SH-SY5Y (cell line): ENCODE data around the gene GNLY.

Experiments
- GATA2 ChIP-seq: IDR thresholded peaks from 2 replicates; pipeline ENCODE4 v1.6.1; 2011; ENCODE audit warnings: mild to moderate bottlenecking, low read depth, low read length
- GATA3 ChIP-seq: IDR thresholded peaks from 2 replicates; pipeline ENCODE4 v1.6.1; 2011; ENCODE audit warnings: low read depth, mild to moderate bottlenecking, low read length, moderate library complexity

GNLY gene

DNA sequence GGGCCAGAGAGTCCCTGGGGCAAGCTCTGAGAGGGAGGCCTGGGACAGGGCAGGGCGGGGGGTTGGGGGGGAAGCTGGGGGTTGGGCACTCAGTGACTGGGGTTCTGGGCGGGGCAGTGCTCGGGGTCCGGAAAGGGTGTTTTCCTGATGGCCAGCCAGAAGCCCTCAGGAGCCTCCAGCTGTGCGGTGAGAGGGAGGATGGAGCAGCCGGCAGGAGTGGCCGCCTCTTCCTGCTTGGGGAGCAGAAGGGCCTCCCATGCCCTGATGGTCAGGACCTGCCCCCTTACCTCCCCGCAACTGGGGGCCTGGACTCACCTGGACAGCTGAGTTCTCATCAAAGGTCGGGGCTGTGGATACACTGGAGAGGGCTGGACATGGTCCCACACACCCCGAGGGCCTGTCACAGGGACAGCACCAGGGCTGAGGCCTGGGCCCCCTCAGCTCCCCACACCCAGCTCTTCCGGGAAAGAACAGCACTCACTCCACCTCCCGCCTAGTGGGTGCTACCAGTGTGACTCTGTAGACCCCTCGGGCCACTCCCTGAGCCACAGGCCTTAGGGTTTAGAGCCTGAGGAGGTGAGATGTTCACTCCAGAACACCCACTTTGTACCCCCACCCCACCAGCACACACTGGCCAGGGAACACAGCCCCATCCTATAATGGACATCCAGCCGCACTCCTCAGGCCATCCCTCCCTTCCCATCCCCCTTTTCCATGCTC, 32.9 kb upstream of the GNLY start:
- TF ChIP-seq GATA3 (no peak), GATA2 (no peak)

DNA sequence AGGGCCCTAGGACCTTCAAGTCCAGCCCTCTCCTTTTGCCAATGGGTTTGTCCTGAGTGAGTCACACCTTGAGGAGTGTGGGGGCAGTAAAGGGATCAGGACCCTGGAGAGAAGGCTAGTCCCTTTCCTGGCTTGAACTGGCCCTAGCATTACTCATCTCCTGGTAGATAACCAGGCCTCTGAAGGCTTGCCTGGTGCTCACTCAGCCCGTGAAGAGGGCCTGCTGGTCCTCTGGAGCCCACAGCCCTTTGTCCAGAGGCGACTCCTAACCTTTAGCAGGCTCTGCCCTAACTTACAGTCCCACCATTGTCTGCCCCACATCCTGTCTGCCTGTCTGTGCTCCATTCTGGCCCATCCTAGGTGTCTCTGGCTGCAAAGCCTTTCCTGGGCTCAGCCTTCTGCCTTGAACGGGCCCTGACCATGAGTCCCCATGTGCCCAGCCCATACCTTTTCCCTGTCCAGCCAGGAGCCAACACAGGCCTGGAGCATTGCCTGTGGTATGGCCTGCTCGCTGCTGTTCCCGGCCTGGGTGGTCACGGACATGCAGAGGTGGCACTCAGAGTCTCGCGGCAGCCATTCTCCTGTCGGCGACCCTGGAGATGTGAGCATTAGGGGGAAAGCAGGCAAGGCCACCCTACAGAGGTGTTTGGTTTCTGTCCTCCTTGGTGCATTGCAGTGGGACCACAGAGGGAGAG, 31.1 kb upstream of the GNLY start:
- TF ChIP-seq GATA3 (no peak), GATA2 (no peak)

DNA sequence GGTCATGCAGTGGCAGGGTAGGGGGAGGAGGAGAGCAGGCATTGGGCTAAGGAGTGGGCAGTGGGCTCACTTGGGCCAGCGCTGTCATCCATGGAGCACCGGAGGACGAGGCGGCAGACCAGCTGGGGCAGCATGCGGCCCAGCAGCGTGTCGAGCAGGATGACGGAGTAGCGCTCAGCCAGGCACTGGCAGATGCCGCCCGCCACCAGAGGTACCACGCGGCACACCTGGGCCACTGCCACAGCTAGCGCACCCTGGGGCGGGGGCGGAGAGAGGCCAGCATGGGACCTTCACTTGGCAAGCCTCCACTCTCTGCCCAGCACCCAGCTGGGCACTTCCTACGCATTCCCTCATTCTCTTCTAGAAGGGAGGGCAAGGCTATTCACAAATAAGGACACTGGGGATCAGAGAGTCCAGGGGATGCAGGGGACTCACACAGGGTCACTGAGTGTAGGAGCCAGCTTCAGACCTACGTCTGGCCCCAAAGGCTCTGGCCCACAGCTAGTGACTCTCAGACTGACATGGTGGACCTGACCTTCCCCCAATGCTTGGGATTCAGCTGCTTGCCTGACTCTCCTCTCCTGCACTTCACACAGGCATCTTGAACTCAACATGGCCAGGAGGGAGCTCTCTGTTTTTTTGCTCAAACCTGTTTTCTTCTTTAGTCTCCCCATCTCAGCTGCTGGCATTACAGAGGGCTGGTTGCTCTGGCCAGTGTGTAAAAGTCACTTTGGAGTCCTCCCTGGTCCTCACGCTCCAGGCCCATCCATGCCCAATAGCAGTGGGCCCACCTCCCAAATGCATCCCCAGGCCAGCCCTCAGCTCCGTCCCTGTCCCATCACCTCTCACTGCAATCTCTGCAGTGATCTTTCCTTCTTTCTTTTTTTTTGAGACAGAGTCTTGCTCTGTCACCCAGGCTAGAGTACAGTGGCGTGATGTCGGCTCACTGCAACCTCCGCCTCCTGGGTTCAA, 30.3 kb upstream of the GNLY start:
- no peak for TF ChIP-seq GATA2
- no peak for TF ChIP-seq GATA3

DNA sequence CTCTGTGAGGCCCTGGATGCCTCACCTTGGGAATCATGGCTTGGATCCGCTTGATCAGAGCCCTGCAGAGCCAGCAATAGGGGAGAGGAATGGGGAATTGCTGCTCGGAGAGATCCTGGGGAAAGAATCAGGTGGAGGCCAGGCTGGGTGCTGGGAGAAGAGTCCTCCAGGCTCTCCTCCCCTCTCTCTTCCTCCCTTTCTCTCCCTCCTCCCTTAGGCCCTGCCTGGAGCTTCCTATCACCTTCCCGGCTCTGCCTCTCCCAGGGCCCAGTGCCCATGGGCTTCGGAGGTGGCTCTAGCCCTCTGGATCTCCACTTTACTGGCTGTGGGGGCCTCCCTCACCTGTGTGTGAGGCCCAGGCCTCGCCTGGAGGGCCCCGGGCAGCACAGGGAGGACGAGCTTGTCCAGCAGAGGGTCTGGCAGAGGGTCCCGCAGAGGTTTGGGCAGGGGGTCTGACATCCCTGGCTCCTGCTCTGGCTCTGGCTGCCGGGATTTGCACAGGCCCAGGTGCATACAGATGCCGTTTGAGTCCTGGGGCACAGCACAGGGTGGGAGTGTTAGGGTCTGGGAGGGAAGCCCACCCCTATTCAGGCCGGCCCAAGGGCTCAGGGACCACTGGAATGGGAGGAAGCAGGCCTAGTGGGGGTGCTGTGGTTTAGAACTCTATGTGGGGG, 28.8 kb upstream of the GNLY start:
- TF ChIP-seq GATA3 = no peak

DNA sequence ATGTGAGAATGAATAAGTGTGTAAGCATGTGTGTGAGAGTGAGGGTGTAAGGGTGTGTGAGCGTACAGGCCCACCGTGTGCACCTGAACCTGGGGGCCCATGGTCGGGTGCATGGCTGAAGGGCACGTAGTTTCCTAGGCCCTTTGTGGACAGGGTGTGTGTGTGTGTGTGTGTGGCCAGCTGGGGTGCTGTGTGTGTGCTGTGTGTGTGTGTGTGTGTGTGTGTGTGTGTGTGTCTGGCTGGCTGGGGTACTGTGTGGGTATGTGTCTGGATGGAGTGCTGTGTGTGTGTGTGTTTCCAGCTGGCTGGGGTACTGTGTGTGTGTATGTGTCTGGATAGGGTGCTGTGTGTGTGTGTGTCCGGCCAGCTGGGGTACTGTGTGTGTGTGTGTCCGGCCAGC, 28.1 kb upstream of the GNLY start:
- TF ChIP-seq GATA2 (no peak), GATA3 (no peak)

DNA sequence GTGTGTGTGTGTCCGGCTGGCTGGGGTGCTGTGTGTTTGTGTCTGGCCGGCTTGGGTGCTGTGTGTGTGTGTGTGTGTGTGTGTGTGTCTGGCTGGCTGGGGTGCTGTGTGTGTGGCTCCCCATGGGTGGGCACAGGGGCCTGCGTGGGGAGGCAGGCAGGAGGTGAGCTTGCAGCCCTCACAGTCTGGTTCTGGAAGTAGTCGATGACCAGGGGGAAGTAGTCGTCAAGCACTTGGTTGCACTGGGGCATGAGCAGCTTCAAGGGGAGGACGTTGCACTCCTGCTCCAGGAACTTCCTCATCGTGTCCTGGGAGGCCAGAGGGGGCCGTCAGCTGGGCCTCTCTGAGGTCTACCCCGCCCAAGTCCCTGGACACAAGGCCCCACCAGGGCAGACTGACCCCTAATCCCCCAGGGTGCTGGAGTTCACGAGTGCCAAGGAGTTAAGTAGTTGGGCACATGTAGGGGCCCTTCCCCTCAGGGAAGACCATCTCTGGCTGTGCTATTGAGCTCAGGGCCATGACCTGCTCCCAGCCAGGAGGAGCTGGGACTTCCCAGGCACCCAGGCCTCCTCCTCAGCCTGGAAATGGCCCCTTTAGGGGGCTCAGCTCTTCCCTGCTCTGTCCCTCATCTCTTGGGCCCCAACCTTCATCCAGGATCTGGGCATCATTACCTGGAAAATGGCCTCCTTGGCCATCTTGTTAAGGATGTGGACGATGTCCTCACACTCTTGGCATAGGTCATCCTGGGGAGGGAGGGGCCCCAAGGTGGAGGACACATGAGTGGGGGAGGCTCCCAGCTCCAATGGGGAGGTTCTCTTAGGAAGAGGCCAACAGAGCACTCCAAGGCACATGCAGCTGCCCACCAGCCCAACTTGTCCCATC, 27.5 kb upstream of the GNLY start:
- TF ChIP-seq GATA3 (no peak), GATA2 (no peak)

DNA sequence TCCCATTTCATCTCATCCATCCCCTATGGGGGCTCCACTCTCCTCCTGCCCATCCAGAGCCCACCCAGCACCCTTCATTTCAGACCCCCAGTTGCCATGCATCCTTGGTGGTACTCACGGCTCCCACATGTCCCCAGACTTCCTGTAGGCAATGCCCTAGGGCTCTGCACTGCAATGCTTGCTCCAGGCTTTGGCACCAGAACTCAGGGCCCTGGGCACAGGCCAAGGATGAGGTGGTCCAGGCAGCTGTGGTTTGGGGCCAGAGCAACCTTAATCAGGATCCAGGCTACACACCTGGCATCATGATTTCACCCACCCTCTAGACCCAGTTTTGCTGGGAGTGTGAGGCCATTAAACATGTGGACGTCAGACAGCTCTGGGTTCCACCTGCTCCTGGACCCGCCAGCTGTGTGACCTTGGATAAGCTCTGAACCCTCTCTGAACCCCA, 26.6 kb upstream of the GNLY start:
- TF ChIP-seq GATA3 = no peak
- TF ChIP-seq GATA2 = no peak

DNA sequence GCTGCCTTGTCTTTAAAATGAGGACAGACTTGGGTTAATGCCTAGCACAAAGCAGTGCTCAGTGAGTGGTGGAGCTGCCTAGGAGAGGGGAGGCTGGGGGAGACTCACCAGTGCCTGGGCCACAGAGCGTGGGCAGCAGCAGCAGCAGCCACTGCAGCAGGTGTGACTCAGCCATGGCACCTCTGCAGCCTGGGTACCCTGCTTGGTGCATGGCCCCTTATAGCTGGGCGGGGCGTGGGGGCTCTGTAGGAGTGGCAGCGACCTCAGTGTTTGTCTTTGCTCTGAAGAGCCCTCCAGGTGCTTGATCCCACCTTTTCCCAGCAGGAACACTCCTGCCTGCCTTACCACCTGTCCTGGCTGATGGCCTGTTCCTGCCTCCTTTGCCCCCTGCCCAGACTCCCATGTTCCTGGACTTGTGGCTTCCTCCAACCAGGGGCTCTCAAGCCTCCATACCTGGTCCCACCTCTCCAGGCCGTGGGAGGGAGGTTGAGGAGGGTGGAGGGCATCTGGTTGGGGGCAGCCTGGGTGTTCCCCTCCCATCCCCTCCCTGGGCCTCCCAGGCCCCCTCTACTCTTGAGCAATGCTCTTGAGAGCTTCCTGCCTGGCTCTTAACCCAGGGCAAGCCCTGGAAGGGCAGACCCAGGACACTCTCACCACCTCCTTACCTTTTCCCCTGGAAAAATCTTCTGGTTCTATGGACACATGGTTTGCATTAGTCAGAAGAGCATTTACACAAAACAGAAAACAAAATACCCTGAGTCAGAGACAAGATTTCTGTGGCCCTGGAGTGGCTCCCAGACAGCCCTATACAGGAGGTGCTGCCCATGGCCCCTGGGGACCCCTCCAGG, 25.9 kb upstream of the GNLY start, which contains the start of gene SFTPB:
Gene SFTPB (minus strand): TSS at position 191 of the 848 bp plus-strand sequence. CDS start 16 bp downstream, at position 175.
- TF ChIP-seq GATA2 (no peak), GATA3 (no peak)

DNA sequence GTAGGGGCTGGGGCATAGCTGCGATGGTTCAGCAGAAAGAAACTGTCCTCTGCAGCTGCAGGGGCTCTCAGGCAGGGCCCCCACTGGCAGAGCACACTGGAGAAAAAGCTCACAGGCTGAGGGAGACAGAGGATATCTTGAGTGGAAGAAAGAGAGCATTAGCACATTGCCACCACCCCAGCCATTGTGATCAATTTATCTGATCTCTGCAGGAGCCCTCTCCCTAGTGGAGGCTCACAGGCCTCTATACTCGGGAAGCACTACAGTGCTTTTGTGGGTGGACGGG, 25.4 kb upstream of the GNLY start:
- TF ChIP-seq GATA2 (no peak), GATA3 (no peak)

DNA sequence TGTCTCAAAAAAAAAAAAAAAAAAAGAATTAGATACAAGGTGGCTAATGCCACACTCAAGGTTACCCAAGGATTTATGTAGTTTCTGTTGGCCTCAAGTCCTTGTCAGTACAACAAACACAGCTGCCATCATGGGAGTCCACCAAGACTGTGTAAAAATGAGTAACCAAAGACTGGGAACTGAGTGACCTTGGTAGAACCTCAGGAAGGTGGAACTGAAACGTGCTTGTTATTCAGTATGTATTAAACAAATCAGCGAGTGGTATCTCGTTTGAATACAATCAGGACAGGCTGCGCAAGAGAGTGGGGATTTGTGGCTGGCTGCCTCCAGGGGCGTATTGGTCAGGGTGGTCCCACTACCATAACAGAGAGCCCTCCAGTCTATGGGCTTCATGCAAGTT, 24.6 kb upstream of the GNLY start:
- TF ChIP-seq GATA2 (no peak), GATA3 (no peak)

DNA sequence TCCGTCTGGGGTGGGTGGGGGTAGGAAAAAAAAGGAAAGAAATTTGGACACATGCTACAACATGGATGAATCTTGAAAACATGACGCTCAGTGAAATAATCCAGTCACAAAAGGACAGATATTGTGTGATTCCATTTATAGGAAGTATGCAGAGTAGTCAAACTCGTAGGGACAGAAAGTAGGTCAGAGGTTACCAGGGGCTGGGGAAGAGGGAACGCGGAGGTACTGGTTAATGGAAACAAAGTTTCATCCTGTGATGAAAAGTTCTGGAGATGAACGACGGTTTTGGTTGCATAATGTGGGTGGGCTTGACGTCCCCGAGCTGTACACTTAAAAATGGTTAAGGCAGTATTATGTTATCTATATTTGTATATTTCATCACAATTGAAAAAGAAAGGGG, 21.7 kb upstream of the GNLY start:
- TF ChIP-seq GATA2 (no peak), GATA3 (no peak)

DNA sequence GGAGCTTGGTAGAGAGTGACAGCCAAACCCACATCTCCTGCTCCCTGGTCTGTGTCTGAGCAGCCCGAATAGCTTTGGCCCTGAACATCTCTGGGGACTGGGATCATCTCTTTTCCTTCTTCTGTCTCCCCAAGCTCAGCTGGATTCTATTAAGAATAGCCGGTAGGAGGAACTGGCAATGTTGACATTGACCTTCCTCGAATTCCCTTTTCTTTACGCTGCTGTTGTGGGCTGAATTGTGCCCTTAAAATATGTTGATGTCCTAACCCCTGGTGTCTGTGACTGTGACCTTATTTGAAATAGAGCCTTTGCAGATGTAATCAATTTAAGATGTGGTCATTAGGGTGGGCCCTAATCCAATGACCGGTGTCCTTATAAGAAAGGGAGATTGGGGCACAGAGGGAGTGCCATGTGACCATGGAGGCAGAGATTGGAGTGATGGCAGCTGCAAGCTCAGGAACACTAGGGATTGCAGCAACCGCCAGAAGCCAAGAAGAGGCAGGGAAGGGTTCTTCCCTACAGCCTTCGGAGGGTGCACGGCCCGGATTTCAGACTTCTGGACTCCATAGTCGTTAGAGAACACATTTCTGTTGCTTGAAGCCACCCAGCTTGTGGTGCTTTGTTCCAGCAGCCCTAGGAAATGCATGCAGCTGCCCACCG, 20.3 kb upstream of the GNLY start:
- no peak for TF ChIP-seq GATA3
- no peak for TF ChIP-seq GATA2
